ENCODE measurements around the gene ARHGAP42. TPM values are rescaled to one million over a fixed set of nuclear protein-coding genes. Genes with fewer than 3 reads are reported as not detected.
A peak's percentile ranks its signal among the peaks of the same experiment; 100 is the strongest.

The ARHGAP42 gene
- total and polyA plus RNA-seq, 4 donors = 3.8 to 17.2 (median 12.0) TPM

GRCh38 chr11:100686476-100687053, 523 bp upstream of the ARHGAP42 start:
- no peaks in the 10 kb centered on the region for H3K36me3 ChIP-seq (ENCODE audit: control insufficient read depth in 4 of 4, insufficient read depth in 3 of 4, low read depth in 1 of 4, low read length in 3 of 4)
- TF ChIP-seq EGR1 (IDR thresholded peaks at IDR 0.05; ENCODE audit: low read depth in 2 of 2) (no peak), FOXA1 (IDR thresholded peaks at IDR 0.05) (no peak), YY1 (IDR thresholded peaks at IDR 0.05) (no peak), CTCF (IDR thresholded peaks at IDR 0.05; ENCODE audit: low read depth, low read length, missing input control) (no peak), ATF3 (IDR thresholded peaks at IDR 0.05) (no peak), JUND (IDR thresholded peaks at IDR 0.05) (no peak), RXRA (IDR thresholded peaks at IDR 0.05) (no peak), SP1 (IDR thresholded peaks at IDR 0.05) (no peak), HNF4G (IDR thresholded peaks at IDR 0.05) (no peak), REST (IDR thresholded peaks at IDR 0.05) (no peak)
- peak overlapping the region; percentile 7 to 94 (median 89) for H3K4me3 ChIP-seq (ENCODE audit: low read depth in 1 of 3, low read length in 3 of 3)
- H3K9me3 ChIP-seq (ENCODE audit: control insufficient read depth in 4 of 4, low read length in 3 of 4) = no peaks in the 10 kb centered on the region
- peak overlapping the region; percentile 43 to 80 for H3K9ac ChIP-seq (ENCODE audit: low read depth in 1 of 2, low read length in 2 of 2)
- no peaks in the 10 kb centered on the region for H3K27me3 ChIP-seq (ENCODE audit: control insufficient read depth in 4 of 4, insufficient read depth in 4 of 4, low read length in 3 of 4)
- peaks cover 4 to 31% (median 26%) of the 10 kb centered on the region in 4 donors for H3K4me1 ChIP-seq (ENCODE audit: control insufficient read depth in 4 of 4, insufficient read depth in 4 of 4, low read length in 3 of 4)
- peak overlapping the region; percentile 92 to 95 for H3K27ac ChIP-seq (ENCODE audit: low read depth in 1 of 2, low read length in 2 of 2)
- 48% methylated on average over 14 of the region's 14 CpGs for WGBS
- no peak for DNase-seq (ENCODE audit: low spot score)

- Histone ChIP-seq H3K9ac (ENCODE audit: low read depth in 1 of 2, low read length in 2 of 2) (peak overlapping the region; percentile 79), H3K9me3 (ENCODE audit: control insufficient read depth in 4 of 4, low read length in 3 of 4) (no peaks in the 10 kb centered on the region), H3K4me1 (ENCODE audit: control insufficient read depth in 4 of 4, insufficient read depth in 4 of 4, low read length in 3 of 4) (peaks cover 1 to 34% (median 21%) of the 10 kb centered on the region in 4 donors), H3K4me3 (ENCODE audit: low read depth in 1 of 3, low read length in 3 of 3) (peak overlapping the region; percentile 89 to 94 (median 92)), H3K27me3 (ENCODE audit: control insufficient read depth in 4 of 4, insufficient read depth in 4 of 4, low read length in 3 of 4) (no peaks in the 10 kb centered on the region), H3K27ac (ENCODE audit: low read depth in 1 of 2, low read length in 2 of 2) (peak overlapping the region; percentile 92 to 95), H3K36me3 (ENCODE audit: control insufficient read depth in 4 of 4, insufficient read depth in 3 of 4, low read depth in 1 of 4, low read length in 3 of 4) (no peaks in the 10 kb centered on the region)
- WGBS = under 1% methylated on average over 24 of the region's 24 CpGs
- peak; percentile 47 for DNase-seq (ENCODE audit: low spot score)
- no peak for TF ChIP-seq REST (IDR thresholded peaks at IDR 0.05)
- no peak for TF ChIP-seq FOXA2 (IDR thresholded peaks at IDR 0.05)
- TF ChIP-seq CTCF (IDR thresholded peaks at IDR 0.05; ENCODE audit: low read depth, low read length, missing input control) = peak; percentile 46
- no peak for TF ChIP-seq EGR1 (IDR thresholded peaks at IDR 0.05; ENCODE audit: low read depth in 2 of 2)
- peak; percentile 57 to 74 for TF ChIP-seq RAD21 (IDR thresholded peaks at IDR 0.05)
- no peak for TF ChIP-seq ZBTB33 (IDR thresholded peaks at IDR 0.05)
- TF ChIP-seq FOXA1 (IDR thresholded peaks at IDR 0.05) = no peak
- peak; percentile 11 for TF ChIP-seq YY1 (IDR thresholded peaks at IDR 0.05)
- peak; percentile 20 to 37 for TF ChIP-seq RXRA (IDR thresholded peaks at IDR 0.05)
- TF ChIP-seq NR2F2 (IDR thresholded peaks at IDR 0.05) = no peak
- peak; percentile 9 to 43 for TF ChIP-seq HNF4A (conservative IDR thresholded peaks at IDR 0.05)
- TF ChIP-seq JUND (IDR thresholded peaks at IDR 0.05) = no peak
Measured at GRCh38 chr11:100687630-100688395, 725 bp downstream of the ARHGAP42 start.

Data from liver (tissue), 9 donors.